Measurements from ENCODE around the gene CDH23.
A peak's percentile ranks its signal among the peaks of the same experiment; 100 is the strongest.

The CDH23 gene

GRCh38 chr10:71632200-71632820 is 235.6 kb downstream of the CDH23 start:
- H3K27ac ChIP-seq: peak overlapping the region; percentile 83
- TF ChIP-seq CTCF (IDR thresholded peaks at IDR 0.05) (no peak), ZFX (IDR thresholded peaks at IDR 0.05; ENCODE audit: borderline replicate concordance) (no peak)

GRCh38 chr10:71632896-71633600 is 236.3 kb downstream of the CDH23 start:
- TF ChIP-seq ZFX (IDR thresholded peaks at IDR 0.05; ENCODE audit: borderline replicate concordance) (no peak), CTCF (IDR thresholded peaks at IDR 0.05) (no peak)
- peak overlapping the region; percentile 83; the same call in 1 of the 2 replicates for H3K27ac ChIP-seq

- TF ChIP-seq ZFX (IDR thresholded peaks at IDR 0.05; ENCODE audit: borderline replicate concordance) (no peak), CTCF (IDR thresholded peaks at IDR 0.05) (peak; percentile 15; the same call in 1 of the 2 replicates)
- H3K27ac ChIP-seq: peak overlapping the region; percentile 32
Measured at GRCh38 chr10:71633920-71634319, 237.2 kb downstream of the CDH23 start.

- TF ChIP-seq ZFX (IDR thresholded peaks at IDR 0.05; ENCODE audit: borderline replicate concordance) (no peak), CTCF (IDR thresholded peaks at IDR 0.05) (no peak)
Measured at GRCh38 chr10:71634531-71635164, 237.9 kb downstream of the CDH23 start.

GRCh38 chr10:71635251-71635866 is 238.6 kb downstream of the CDH23 start:
- no peak for TF ChIP-seq ZFX (IDR thresholded peaks at IDR 0.05; ENCODE audit: borderline replicate concordance)
- no peak for TF ChIP-seq CTCF (IDR thresholded peaks at IDR 0.05)
- no peak overlapping the region for H3K27ac ChIP-seq

More at GRCh38 chr10:71634531-71635164, 237.9 kb downstream of the CDH23 start:
- H3K27ac ChIP-seq: 0 out of 2 replicates have a peak overlapping the region, but pooled peaks have one; percentile 32

GRCh38 chr10:71635867-71636266 is 239.1 kb downstream of the CDH23 start:
- TF ChIP-seq ZFX (IDR thresholded peaks at IDR 0.05; ENCODE audit: borderline replicate concordance) (no peak), CTCF (IDR thresholded peaks at IDR 0.05) (no peak)
- no peak overlapping the region for H3K27ac ChIP-seq

Data from 22Rv1 (cell line).